Stomach smooth muscle (tissue), 2 donors: ENCODE data around the gene FREM2.

Experiments
- H3K27ac ChIP-seq: one replicate; pipeline ENCODE4 v1.7.0; 2013; ENCODE audit warnings: mild to moderate bottlenecking, low read length, inconsistent platforms
- H3K27me3 ChIP-seq, 2 donors: one replicate each; pipeline ENCODE4 v1.7.0; 2013; ENCODE audit warnings: low read length in 2 of 2; ENCODE audit not compliant: insufficient read depth in 2 of 2, control insufficient read depth in 1 of 2
- H3K36me3 ChIP-seq, 2 donors: one replicate each; pipeline ENCODE4 v1.7.0; 2013; ENCODE audit warnings: low read length in 2 of 2; ENCODE audit not compliant: control insufficient read depth in 2 of 2, insufficient read depth in 2 of 2
- H3K4me1 ChIP-seq: one replicate; pipeline ENCODE4 v1.7.0; 2013; ENCODE audit warnings: low read length; ENCODE audit not compliant: control insufficient read depth, insufficient read depth
- H3K4me3 ChIP-seq, 2 donors: one replicate each; pipeline ENCODE4 v1.7.0; 2013; ENCODE audit warnings: low read length in 2 of 2
- H3K9ac ChIP-seq, 2 donors: one replicate each; pipeline ENCODE4 v1.7.0; 2013; ENCODE audit warnings: low read length in 2 of 2, mild to moderate bottlenecking in 1 of 2
- H3K9me3 ChIP-seq, 2 donors: one replicate each; pipeline ENCODE4 v1.7.0; 2013; ENCODE audit warnings: low read length in 2 of 2; ENCODE audit not compliant: control insufficient read depth in 2 of 2
- donor health status: healthy.
- donor health status: Pancreatic carcinoma.

Gene FREM2

GRCh38 chr13:38758277-38758676, 71.4 kb downstream of the FREM2 start:
- no peak overlapping the region for H3K9ac ChIP-seq
- no peaks in the 10 kb centered on the region for H3K27me3 ChIP-seq
- no peak overlapping the region for H3K4me3 ChIP-seq
- no peaks in the 10 kb centered on the region for H3K9me3 ChIP-seq
- H3K4me1 ChIP-seq: no peaks in the 10 kb centered on the region
- no peak overlapping the region for H3K27ac ChIP-seq
- no peaks in the 10 kb centered on the region for H3K36me3 ChIP-seq

DNA sequence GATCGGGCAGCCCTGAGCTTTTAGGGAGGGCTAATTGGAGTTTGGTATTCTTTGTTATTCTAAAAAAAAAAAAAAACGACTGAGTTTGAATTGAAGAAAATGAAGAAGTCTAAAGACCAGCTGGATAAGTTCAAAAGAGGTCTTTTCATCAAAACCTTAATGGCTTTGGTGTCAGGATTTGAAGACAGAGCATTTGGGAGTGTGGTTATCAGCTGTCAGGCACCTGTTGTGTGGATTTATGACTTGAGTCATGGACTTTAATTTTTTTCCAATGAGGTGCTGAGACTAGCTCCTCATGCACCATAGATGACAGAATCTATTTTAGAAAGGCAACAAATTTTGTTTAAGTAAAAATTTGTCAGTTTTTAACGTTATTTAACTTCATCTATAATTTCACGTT, 72.5 kb downstream of the FREM2 start:
- no peak overlapping the region for H3K27ac ChIP-seq
- no peaks in the 10 kb centered on the region for H3K9me3 ChIP-seq
- H3K4me1 ChIP-seq: no peaks in the 10 kb centered on the region
- H3K27me3 ChIP-seq: no peaks in the 10 kb centered on the region
- H3K36me3 ChIP-seq: no peaks in the 10 kb centered on the region
- no peak overlapping the region for H3K9ac ChIP-seq
- H3K4me3 ChIP-seq: no peak overlapping the region

GRCh38 chr13:38763446-38764381, 76.8 kb downstream of the FREM2 start:
- Histone ChIP-seq H3K4me3 (no peak overlapping the region), H3K4me1 (no peaks in the 10 kb centered on the region), H3K9ac (no peak overlapping the region), H3K27ac (no peak overlapping the region), H3K9me3 (no peaks in the 10 kb centered on the region), H3K36me3 (no peaks in the 10 kb centered on the region), H3K27me3 (no peaks in the 10 kb centered on the region)

DNA sequence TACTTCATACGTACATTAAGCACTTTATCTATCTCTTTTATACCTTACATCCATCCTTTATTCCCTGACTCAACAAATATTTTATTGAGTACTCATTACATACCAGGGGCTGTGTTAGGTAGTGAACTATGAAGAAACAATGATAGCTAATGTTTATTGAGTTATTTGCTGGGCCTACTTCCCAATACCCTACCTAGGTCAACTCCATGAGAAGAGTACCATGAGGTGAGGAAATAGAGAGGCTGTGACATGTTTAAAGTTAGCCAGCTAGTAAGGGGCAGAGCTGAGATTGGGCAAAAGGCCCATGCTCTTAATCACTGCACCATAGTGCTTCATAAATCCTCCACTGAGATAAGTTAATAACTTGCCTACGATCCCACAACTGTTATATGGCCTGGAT, 79.9 kb downstream of the FREM2 start:
- H3K4me1 ChIP-seq: no peaks in the 10 kb centered on the region
- H3K36me3 ChIP-seq: peaks cover 0 to 2% of the 10 kb centered on the region in 2 donors
- H3K9ac ChIP-seq: no peak overlapping the region
- H3K27ac ChIP-seq: no peak overlapping the region
- H3K9me3 ChIP-seq: no peaks in the 10 kb centered on the region
- no peak overlapping the region for H3K4me3 ChIP-seq
- H3K27me3 ChIP-seq: no peaks in the 10 kb centered on the region

- peaks cover 0 to 2% of the 10 kb centered on the region in 2 donors for H3K36me3 ChIP-seq
- H3K4me3 ChIP-seq: no peak overlapping the region
- no peaks in the 10 kb centered on the region for H3K27me3 ChIP-seq
- no peaks in the 10 kb centered on the region for H3K4me1 ChIP-seq
- H3K27ac ChIP-seq: no peak overlapping the region
- H3K9me3 ChIP-seq: no peaks in the 10 kb centered on the region
- H3K9ac ChIP-seq: no peak overlapping the region
These were observed 80.8 kb downstream of the FREM2 start for GRCh38 chr13:38767506-38768265.

DNA sequence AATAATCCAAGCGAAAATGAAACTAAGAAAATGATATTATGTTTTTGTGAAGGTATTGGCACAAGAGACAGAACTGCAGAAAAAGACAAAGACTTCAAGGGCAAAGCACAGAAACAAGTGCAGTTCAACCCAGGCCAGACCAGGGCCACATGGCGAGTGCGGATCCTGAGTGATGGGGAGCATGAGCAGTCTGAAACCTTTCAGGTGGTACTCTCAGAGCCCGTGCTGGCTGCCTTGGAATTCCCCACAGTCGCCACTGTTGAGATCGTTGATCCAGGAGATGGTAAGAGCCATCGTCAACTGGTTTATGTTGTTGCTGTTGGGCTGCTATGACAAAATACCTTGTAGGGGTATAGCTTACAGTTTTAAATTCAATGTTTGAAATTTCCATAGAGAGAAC, 82.6 kb downstream of the FREM2 start:
- no peak overlapping the region for H3K27ac ChIP-seq
- no peak overlapping the region for H3K9ac ChIP-seq
- no peaks in the 10 kb centered on the region for H3K27me3 ChIP-seq
- H3K4me3 ChIP-seq: no peak overlapping the region
- peaks cover 0 to 2% of the 10 kb centered on the region in 2 donors for H3K36me3 ChIP-seq
- no peaks in the 10 kb centered on the region for H3K4me1 ChIP-seq
- no peaks in the 10 kb centered on the region for H3K9me3 ChIP-seq

GRCh38 chr13:38775085-38775484, 88.2 kb downstream of the FREM2 start:
- no peak overlapping the region for H3K27ac ChIP-seq
- no peak overlapping the region for H3K9ac ChIP-seq
- no peaks in the 10 kb centered on the region for H3K27me3 ChIP-seq
- no peak overlapping the region for H3K4me3 ChIP-seq
- no peaks in the 10 kb centered on the region for H3K9me3 ChIP-seq
- no peaks in the 10 kb centered on the region for H3K4me1 ChIP-seq
- no peaks in the 10 kb centered on the region for H3K36me3 ChIP-seq

DNA sequence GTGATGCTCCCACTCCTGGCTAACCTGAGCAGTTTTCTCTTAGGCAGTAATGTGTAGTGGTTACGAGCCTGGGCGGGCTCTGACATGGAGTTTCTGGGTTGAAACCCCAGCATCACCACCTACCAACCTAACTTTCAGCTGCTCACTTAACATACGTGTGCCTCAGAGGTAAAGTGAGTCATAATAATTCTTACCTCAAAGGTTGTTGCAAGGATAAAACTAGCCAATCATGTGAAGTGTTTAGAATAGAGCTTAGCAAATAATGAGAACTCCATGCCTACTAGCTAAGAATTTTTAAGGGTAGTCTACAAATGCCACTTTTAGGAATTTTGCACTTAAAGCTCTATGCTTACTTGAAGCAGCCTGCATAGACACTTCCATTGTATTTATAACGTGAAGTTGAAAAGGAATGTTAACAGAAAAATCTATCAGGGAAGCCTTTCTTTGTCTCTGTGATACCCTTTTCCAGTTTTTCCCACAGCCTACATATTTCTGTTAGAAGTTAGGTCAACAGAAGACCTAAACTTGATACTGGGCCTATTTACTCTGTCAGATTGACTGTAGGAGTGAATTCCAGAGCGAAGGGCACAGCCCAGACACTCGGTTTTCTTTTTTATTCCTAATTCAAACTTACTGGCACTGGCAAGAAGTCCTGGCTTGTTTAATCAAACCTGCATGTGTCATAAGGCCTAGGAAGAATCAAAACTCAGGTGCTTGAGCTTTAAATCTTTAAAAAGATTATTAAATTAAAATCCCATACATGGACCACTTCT, 90.7 kb downstream of the FREM2 start:
- no peak overlapping the region for H3K9ac ChIP-seq
- H3K4me3 ChIP-seq: no peak overlapping the region
- H3K36me3 ChIP-seq: no peaks in the 10 kb centered on the region
- H3K9me3 ChIP-seq: no peaks in the 10 kb centered on the region
- no peaks in the 10 kb centered on the region for H3K27me3 ChIP-seq
- H3K4me1 ChIP-seq: no peaks in the 10 kb centered on the region
- no peak overlapping the region for H3K27ac ChIP-seq

- no peak overlapping the region for H3K27ac ChIP-seq
- H3K4me3 ChIP-seq: no peak overlapping the region
- no peak overlapping the region for H3K9ac ChIP-seq
These were observed 94.7 kb downstream of the FREM2 start for GRCh38 chr13:38781539-38781938.

GRCh38 chr13:38784036-38784880, 97.4 kb downstream of the FREM2 start:
- no peaks in the 10 kb centered on the region for H3K36me3 ChIP-seq
- no peaks in the 10 kb centered on the region for H3K4me1 ChIP-seq
- H3K4me3 ChIP-seq: no peak overlapping the region
- H3K27ac ChIP-seq: no peak overlapping the region
- no peak overlapping the region for H3K9ac ChIP-seq
- no peaks in the 10 kb centered on the region for H3K9me3 ChIP-seq
- H3K27me3 ChIP-seq: no peaks in the 10 kb centered on the region

More at GRCh38 chr13:38781539-38781938, 94.7 kb downstream of the FREM2 start:
- Histone ChIP-seq H3K36me3 (no peaks in the 10 kb centered on the region), H3K27me3 (no peaks in the 10 kb centered on the region), H3K9me3 (no peaks in the 10 kb centered on the region), H3K4me1 (no peaks in the 10 kb centered on the region)
